ENCODE results near the gene CRYZ.

The CRYZ gene

DNA sequence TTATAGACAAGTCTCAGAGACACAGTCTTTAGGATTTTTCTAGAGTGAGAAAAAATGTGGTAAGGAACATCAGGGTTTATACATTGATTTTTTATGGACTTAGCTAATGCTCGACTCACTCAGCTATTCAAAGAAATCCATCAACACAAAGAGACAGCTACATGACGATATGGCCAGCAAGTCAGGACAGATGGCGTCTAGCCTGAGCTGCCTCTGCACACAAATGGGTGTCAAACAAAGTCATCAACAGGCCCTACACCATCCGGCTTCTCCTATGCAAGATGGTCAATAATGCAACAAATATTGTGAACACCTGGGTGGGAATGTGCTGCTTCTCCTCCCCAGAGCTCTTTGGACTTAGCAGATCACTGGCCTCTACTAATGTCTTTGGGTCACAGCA lies 45.9 kb downstream of the CRYZ start:
- Histone ChIP-seq H3K36me3 (ENCODE audit: control insufficient read depth in 5 of 5, insufficient read depth in 5 of 5, low read length in 5 of 5) (no peaks in the 10 kb centered on the region), H3K4me3 (ENCODE audit: low read depth in 1 of 5, low read length in 5 of 5) (no peak overlapping the region), H3K9ac (ENCODE audit: low read length in 5 of 5) (no peak overlapping the region), H3K27me3 (ENCODE audit: control insufficient read depth in 5 of 5, insufficient read depth in 4 of 5, low read length in 5 of 5) (no peaks in the 10 kb centered on the region), H3K4me1 (ENCODE audit: control insufficient read depth in 5 of 5, insufficient read depth in 5 of 5, low read length in 5 of 5) (peaks cover 0 to 3% (median 0%) of the 10 kb centered on the region in 5 donors), H3K9me3 (ENCODE audit: control insufficient read depth in 5 of 5, low read length in 5 of 5) (no peaks in the 10 kb centered on the region), H3K27ac (ENCODE audit: low read depth, low read length) (no peak overlapping the region)

DNA sequence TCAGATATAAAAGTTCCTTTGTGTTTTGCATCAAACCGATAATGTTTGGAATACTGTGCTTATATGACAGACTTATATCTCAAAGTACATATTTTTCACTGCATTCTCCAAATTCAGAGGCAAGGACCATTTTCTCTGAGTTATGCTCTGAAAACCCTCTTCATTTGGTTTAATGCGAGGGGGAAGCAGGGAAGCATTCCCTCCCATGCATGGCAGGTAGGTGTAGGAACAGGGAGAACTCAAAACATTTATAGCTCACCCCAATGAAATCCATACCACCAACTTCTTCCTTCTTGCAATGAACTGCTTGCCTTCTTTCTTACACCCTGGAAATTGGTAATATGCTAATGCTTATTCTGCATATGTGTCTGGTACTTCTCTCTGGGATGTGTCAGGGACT lies 48.5 kb downstream of the CRYZ start:
- Histone ChIP-seq H3K9ac (ENCODE audit: low read length in 5 of 5) (no peak overlapping the region), H3K4me1 (ENCODE audit: control insufficient read depth in 5 of 5, insufficient read depth in 5 of 5, low read length in 5 of 5) (no peaks in the 10 kb centered on the region), H3K4me3 (ENCODE audit: low read depth in 1 of 5, low read length in 5 of 5) (no peak overlapping the region), H3K36me3 (ENCODE audit: control insufficient read depth in 5 of 5, insufficient read depth in 5 of 5, low read length in 5 of 5) (no peaks in the 10 kb centered on the region), H3K27ac (ENCODE audit: low read depth, low read length) (no peak overlapping the region), H3K27me3 (ENCODE audit: control insufficient read depth in 5 of 5, insufficient read depth in 4 of 5, low read length in 5 of 5) (no peaks in the 10 kb centered on the region), H3K9me3 (ENCODE audit: control insufficient read depth in 5 of 5, low read length in 5 of 5) (no peaks in the 10 kb centered on the region)

DNA sequence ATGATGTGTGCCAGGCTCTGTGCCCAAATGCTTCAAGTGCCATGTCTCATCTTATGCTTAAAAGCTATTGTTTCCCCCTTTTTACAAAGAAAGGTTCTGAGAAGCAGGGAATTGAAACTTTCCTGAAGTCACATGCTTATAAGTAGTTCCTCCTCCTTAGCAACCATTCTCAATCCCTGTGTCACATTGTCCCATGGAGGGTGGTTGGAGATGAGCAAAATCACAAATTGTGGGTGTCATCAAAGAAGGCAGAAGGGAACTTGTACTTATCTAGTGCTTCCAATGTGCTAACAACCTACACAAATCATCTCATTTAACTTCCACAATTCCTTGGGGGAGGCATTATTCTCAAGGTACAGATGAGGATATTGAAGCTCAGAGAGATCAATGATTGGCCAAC lies 49.2 kb downstream of the CRYZ start:
- no peak overlapping the region for H3K4me3 ChIP-seq (ENCODE audit: low read depth in 1 of 5, low read length in 5 of 5)
- H3K9me3 ChIP-seq (ENCODE audit: control insufficient read depth in 5 of 5, low read length in 5 of 5): no peaks in the 10 kb centered on the region

DNA sequence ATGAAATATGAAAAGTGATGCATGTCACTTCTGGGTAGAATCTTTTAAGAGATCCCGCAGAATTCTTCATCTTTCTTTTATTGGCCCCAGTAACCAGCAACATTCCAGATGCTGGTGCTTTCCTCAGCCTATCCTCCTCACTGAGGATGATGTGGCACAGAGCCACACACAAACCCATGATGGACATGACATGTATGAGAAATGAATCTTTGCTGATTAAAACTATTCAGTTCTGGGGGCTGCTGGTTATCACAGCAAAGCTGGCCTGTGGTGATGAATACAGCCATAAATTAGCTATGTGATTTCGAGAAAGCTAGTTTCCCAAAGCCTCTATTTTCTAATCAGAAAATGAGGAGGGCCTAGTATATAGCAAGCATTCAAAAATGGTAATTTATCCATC lies 51.0 kb downstream of the CRYZ start:
- no peaks in the 10 kb centered on the region for H3K9me3 ChIP-seq (ENCODE audit: control insufficient read depth in 5 of 5, low read length in 5 of 5)
- no peaks in the 10 kb centered on the region for H3K4me1 ChIP-seq (ENCODE audit: control insufficient read depth in 5 of 5, insufficient read depth in 5 of 5, low read length in 5 of 5)
- H3K9ac ChIP-seq (ENCODE audit: low read length in 5 of 5): no peak overlapping the region
- no peak overlapping the region for H3K4me3 ChIP-seq (ENCODE audit: low read depth in 1 of 5, low read length in 5 of 5)
- H3K36me3 ChIP-seq (ENCODE audit: control insufficient read depth in 5 of 5, insufficient read depth in 5 of 5, low read length in 5 of 5): no peaks in the 10 kb centered on the region
- no peaks in the 10 kb centered on the region for H3K27me3 ChIP-seq (ENCODE audit: control insufficient read depth in 5 of 5, insufficient read depth in 4 of 5, low read length in 5 of 5)
- no peak overlapping the region for H3K27ac ChIP-seq (ENCODE audit: low read depth, low read length)

More for the DNA sequence above, 49.2 kb downstream of the CRYZ start:
- Histone ChIP-seq H3K4me1 (ENCODE audit: control insufficient read depth in 5 of 5, insufficient read depth in 5 of 5, low read length in 5 of 5) (no peaks in the 10 kb centered on the region), H3K27ac (ENCODE audit: low read depth, low read length) (no peak overlapping the region), H3K27me3 (ENCODE audit: control insufficient read depth in 5 of 5, insufficient read depth in 4 of 5, low read length in 5 of 5) (no peaks in the 10 kb centered on the region), H3K36me3 (ENCODE audit: control insufficient read depth in 5 of 5, insufficient read depth in 5 of 5, low read length in 5 of 5) (no peaks in the 10 kb centered on the region), H3K9ac (ENCODE audit: low read length in 5 of 5) (no peak overlapping the region)

DNA sequence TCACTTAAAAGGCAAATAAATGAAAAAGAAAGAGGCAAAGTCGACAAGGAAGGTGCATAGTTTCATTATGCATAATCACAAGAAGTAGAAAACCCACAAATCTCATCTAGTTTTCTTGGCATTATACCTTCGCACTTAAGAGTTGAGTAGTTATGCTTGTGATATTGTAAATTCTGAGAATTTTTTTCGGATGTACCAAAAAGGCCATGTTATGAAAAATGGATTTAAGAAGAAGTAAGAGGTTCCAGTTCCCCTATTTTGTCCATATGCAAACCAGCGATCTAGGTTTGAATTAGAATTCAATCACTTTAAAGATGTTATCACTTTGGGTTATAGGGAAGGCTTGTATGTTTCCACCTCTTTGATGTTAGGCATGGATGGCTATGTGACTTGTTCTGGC lies 51.4 kb downstream of the CRYZ start:
- H3K27me3 ChIP-seq (ENCODE audit: control insufficient read depth in 5 of 5, insufficient read depth in 4 of 5, low read length in 5 of 5): no peaks in the 10 kb centered on the region
- H3K9me3 ChIP-seq (ENCODE audit: control insufficient read depth in 5 of 5, low read length in 5 of 5): no peaks in the 10 kb centered on the region
- no peaks in the 10 kb centered on the region for H3K36me3 ChIP-seq (ENCODE audit: control insufficient read depth in 5 of 5, insufficient read depth in 5 of 5, low read length in 5 of 5)
- no peaks in the 10 kb centered on the region for H3K4me1 ChIP-seq (ENCODE audit: control insufficient read depth in 5 of 5, insufficient read depth in 5 of 5, low read length in 5 of 5)
- H3K27ac ChIP-seq (ENCODE audit: low read depth, low read length): no peak overlapping the region
- H3K9ac ChIP-seq (ENCODE audit: low read length in 5 of 5): no peak overlapping the region
- H3K4me3 ChIP-seq (ENCODE audit: low read depth in 1 of 5, low read length in 5 of 5): no peak overlapping the region

DNA sequence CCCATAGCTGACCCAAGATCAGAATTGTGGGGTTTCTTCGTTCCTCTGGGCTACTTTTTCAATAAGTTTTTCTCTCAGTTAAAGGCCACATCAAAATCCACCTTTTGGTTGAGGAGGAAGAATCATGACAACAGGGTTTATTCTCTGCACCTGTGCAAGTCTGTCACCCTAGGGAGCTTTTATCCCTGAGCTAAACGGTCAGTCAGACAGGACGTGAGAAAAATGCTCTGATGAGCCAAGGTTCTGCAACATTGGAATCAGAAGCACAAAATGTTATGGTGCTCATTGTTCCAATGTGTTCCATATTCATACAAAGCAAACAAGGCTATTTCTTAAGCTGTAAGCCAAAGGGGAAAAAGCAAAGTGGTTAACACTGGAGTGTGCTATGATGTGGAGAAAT lies 51.8 kb downstream of the CRYZ start:
- H3K9me3 ChIP-seq (ENCODE audit: control insufficient read depth in 5 of 5, low read length in 5 of 5): no peaks in the 10 kb centered on the region
- H3K27ac ChIP-seq (ENCODE audit: low read depth, low read length): no peak overlapping the region
- no peaks in the 10 kb centered on the region for H3K27me3 ChIP-seq (ENCODE audit: control insufficient read depth in 5 of 5, insufficient read depth in 4 of 5, low read length in 5 of 5)
- H3K36me3 ChIP-seq (ENCODE audit: control insufficient read depth in 5 of 5, insufficient read depth in 5 of 5, low read length in 5 of 5): no peaks in the 10 kb centered on the region
- H3K4me1 ChIP-seq (ENCODE audit: control insufficient read depth in 5 of 5, insufficient read depth in 5 of 5, low read length in 5 of 5): no peaks in the 10 kb centered on the region
- no peak overlapping the region for H3K9ac ChIP-seq (ENCODE audit: low read length in 5 of 5)
- H3K4me3 ChIP-seq (ENCODE audit: low read depth in 1 of 5, low read length in 5 of 5): no peak overlapping the region

DNA sequence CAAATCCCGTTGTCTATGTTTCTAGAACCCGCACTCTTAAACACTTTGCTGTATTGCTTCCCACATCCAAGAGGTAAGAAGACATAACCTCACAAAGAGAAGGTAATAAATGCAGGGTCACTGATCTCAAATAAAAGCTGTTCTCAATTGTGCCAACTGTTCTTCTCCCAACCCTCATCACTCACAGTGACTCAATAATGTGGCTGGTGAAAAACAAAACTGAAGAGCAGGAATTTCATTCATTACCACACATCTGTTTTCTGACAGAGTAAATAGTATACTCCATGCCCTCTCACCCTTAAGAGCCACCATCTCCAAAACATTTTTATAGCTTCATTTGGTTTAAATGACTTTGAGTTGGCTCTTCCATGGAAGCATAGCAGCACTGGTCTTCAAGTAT lies 53.0 kb downstream of the CRYZ start:
- H3K4me1 ChIP-seq (ENCODE audit: control insufficient read depth in 5 of 5, insufficient read depth in 5 of 5, low read length in 5 of 5): no peaks in the 10 kb centered on the region
- no peaks in the 10 kb centered on the region for H3K9me3 ChIP-seq (ENCODE audit: control insufficient read depth in 5 of 5, low read length in 5 of 5)
- H3K36me3 ChIP-seq (ENCODE audit: control insufficient read depth in 5 of 5, insufficient read depth in 5 of 5, low read length in 5 of 5): no peaks in the 10 kb centered on the region
- H3K9ac ChIP-seq (ENCODE audit: low read length in 5 of 5): no peak overlapping the region
- H3K4me3 ChIP-seq (ENCODE audit: low read depth in 1 of 5, low read length in 5 of 5): no peak overlapping the region
- H3K27ac ChIP-seq (ENCODE audit: low read depth, low read length): no peak overlapping the region
- H3K27me3 ChIP-seq (ENCODE audit: control insufficient read depth in 5 of 5, insufficient read depth in 4 of 5, low read length in 5 of 5): peaks cover 0 to under 1% (median 0%) of the 10 kb centered on the region in 5 donors

DNA sequence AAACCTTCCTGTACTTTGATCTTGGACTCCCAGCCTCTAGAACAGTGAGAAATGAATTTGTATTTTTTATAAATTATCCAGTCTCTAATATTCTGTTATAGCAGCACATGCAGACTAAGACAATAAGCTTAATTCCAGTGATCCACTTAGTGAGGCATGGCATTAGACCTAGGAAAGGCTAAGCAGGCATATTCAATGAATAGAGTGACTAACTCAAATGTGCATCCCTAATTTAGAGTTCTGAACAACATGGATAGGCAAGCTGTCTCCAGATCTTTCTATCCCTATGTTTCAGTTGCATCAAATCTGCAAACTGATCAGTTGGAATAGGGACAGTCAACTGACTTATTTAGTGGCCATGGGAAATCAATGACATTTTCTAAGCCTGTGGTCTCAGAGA lies 54.9 kb downstream of the CRYZ start:
- H3K27me3 ChIP-seq (ENCODE audit: control insufficient read depth in 5 of 5, insufficient read depth in 4 of 5, low read length in 5 of 5): peaks cover 9 to 16% (median 14%) of the 10 kb centered on the region in 5 donors
- H3K27ac ChIP-seq (ENCODE audit: low read depth, low read length): no peak overlapping the region
- peaks cover 0 to 11% (median 8%) of the 10 kb centered on the region in 5 donors for H3K4me1 ChIP-seq (ENCODE audit: control insufficient read depth in 5 of 5, insufficient read depth in 5 of 5, low read length in 5 of 5)
- no peak overlapping the region for H3K9ac ChIP-seq (ENCODE audit: low read length in 5 of 5)
- no peak overlapping the region for H3K4me3 ChIP-seq (ENCODE audit: low read depth in 1 of 5, low read length in 5 of 5)
- no peaks in the 10 kb centered on the region for H3K36me3 ChIP-seq (ENCODE audit: control insufficient read depth in 5 of 5, insufficient read depth in 5 of 5, low read length in 5 of 5)
- H3K9me3 ChIP-seq (ENCODE audit: control insufficient read depth in 5 of 5, low read length in 5 of 5): no peaks in the 10 kb centered on the region

DNA sequence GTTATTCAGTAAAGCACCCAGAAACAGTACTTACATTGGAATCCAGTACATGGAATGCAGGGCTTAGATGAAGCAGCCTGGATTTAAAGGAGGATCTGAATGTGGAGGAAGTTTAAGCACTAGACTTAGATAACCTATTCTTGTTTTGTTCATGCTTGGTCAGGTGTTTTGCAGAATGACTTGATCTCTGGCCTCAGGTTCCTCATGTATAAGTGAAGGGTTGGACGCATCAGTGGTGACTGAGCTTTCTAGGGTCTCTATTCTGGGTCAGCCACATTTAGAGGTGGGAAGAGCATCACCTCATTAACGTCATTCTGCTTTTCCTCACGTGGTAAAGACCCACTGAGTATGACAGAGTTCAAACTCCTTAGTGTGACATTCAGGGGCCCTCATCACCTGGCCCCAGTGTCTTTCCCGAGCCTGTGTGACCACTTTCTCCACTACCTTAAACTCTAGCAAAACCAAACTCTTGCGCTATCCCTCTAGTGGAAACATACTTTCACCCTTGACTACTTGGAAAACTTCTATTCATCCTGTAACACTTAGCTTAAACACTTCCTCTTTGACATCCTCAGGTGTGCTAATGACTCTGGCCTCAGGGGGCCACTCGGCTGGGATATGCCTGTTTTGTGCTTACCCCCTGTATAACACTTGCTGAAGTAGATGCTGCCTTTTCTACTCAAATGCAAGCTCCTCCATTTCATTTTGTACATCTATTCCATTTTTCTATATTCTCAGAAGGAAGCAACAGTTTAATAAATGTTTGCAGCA lies 58.4 kb downstream of the CRYZ start:
- peaks cover 9 to 16% (median 14%) of the 10 kb centered on the region in 5 donors for H3K27me3 ChIP-seq (ENCODE audit: control insufficient read depth in 5 of 5, insufficient read depth in 4 of 5, low read length in 5 of 5)
- no peaks in the 10 kb centered on the region for H3K36me3 ChIP-seq (ENCODE audit: control insufficient read depth in 5 of 5, insufficient read depth in 5 of 5, low read length in 5 of 5)
- no peak overlapping the region for H3K9ac ChIP-seq (ENCODE audit: low read length in 5 of 5)
- no peak overlapping the region for H3K27ac ChIP-seq (ENCODE audit: low read depth, low read length)
- no peak overlapping the region for H3K4me3 ChIP-seq (ENCODE audit: low read depth in 1 of 5, low read length in 5 of 5)
- peaks cover 0 to 11% (median 8%) of the 10 kb centered on the region in 5 donors for H3K4me1 ChIP-seq (ENCODE audit: control insufficient read depth in 5 of 5, insufficient read depth in 5 of 5, low read length in 5 of 5)
- H3K9me3 ChIP-seq (ENCODE audit: control insufficient read depth in 5 of 5, low read length in 5 of 5): peaks cover 0 to 3% (median 0%) of the 10 kb centered on the region in 5 donors

DNA sequence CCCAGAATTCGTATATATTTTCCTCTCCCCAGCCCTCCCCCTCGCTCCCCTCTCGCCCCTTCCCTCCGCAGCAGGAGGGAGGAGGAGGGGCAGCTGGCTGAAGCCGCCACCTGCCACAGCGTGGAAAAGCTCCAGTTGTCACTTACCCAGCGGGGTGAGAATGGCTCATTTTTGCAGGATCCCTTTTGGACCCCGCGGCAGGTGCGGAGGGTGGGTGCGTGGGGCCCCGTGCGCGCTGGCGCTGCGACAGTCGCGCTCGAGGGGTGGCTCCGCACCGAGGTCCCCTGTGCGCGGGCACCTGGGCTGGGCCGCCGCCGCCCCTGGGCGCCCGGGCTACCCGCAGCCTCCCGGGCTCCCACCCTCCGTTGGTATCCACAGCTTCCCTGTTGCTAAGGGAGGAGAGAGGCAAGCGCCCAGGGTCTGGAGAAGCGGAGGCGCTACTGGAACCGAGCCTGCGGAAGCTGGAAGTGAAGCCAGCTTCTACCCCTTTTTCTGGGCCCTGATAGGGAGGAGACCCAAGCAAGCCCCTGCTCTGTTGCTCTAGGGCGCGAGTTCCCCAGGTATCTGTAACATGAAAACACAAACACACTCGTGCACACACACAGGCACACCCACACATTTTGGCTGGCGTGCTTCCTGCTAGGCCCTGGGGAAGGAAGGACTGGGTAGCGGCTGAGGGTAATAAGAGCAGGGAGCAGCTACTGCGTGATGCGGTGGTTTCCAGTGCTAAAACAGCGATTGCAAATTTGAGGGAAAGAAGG lies 59.3 kb downstream of the CRYZ start, which contains the start of gene ERICH3:
ERICH3 (minus strand) TSS at position 442 of the 761 bp plus-strand sequence; CDS start at position 169, 273 bp downstream.
- Histone ChIP-seq H3K9me3 (ENCODE audit: control insufficient read depth in 5 of 5, low read length in 5 of 5) (peaks cover 0 to 3% (median 0%) of the 10 kb centered on the region in 5 donors), H3K4me1 (ENCODE audit: control insufficient read depth in 5 of 5, insufficient read depth in 5 of 5, low read length in 5 of 5) (peaks cover 0 to 11% (median 8%) of the 10 kb centered on the region in 5 donors), H3K27me3 (ENCODE audit: control insufficient read depth in 5 of 5, insufficient read depth in 4 of 5, low read length in 5 of 5) (peaks cover 9 to 16% (median 14%) of the 10 kb centered on the region in 5 donors), H3K27ac (ENCODE audit: low read depth, low read length) (no peak within 1 kb of the TSS), H3K4me3 (ENCODE audit: low read depth in 1 of 5, low read length in 5 of 5) (peak within 1 kb of the TSS in 4 of 5 donors; percentile 38 to 68 (median 54)), H3K9ac (ENCODE audit: low read length in 5 of 5) (peak within 1 kb of the TSS in 1 of 5 donors; percentile 17), H3K36me3 (ENCODE audit: control insufficient read depth in 5 of 5, insufficient read depth in 5 of 5, low read length in 5 of 5) (no peaks in the 10 kb centered on the region)

Data from subcutaneous abdominal adipose tissue (tissue), 5 donors.